K562 (cell line): ENCODE measurements around the gene GSKIP. TPM values are rescaled to one million over a fixed set of nuclear protein-coding genes. Genes with fewer than 3 reads are reported as not detected.
A peak's percentile ranks its signal among the peaks of the same experiment; 100 is the strongest.

Experiments
- ATF1 ChIP-seq, 2 experiments: fragments of 450-650 bp in 1 of 2; IDR thresholded peaks; 2 replicates each; pipeline ENCODE4 v1.6.1; 2016; ENCODE audit warnings: missing compliant biosample characterization in 1 of 2, missing genetic modification characterization in 1 of 2
- CBFB ChIP-seq: sonication (generic); formaldehyde crosslinking; IDR thresholded peaks from 2 replicates; pipeline ENCODE4 v1.4.0; 2020; ENCODE audit warnings: mild to moderate bottlenecking, missing genetic modification reagents
- CTBP1 ChIP-seq: fragments of 450-650 bp; IDR thresholded peaks from 2 replicates; pipeline ENCODE4 v1.6.1; 2016; ENCODE audit warnings: borderline replicate concordance
- EGR1 ChIP-seq: fragments of 450-650 bp; conservative IDR thresholded peaks from 2 replicates; pipeline ENCODE4 v1.6.1; 2017; ENCODE audit warnings: mild to moderate bottlenecking
- ESRRA ChIP-seq: fragments of 450-650 bp; IDR thresholded peaks from 2 replicates; pipeline ENCODE4 v1.6.1; 2014; ENCODE audit warnings: low read depth, mild to moderate bottlenecking, moderate library complexity, borderline replicate concordance
- JUND ChIP-seq, 2 experiments: IDR thresholded peaks; 2 replicates in 1 of 2; 3 replicates in 1 of 2; pipeline ENCODE4 v1.6.1; 2011; ENCODE audit warnings: borderline replicate concordance in 2 of 2, low read depth in 2 of 2, low read length in 2 of 2, improper control_type of control experiment in 1 of 2, missing biosample characterization in 1 of 2, missing genetic modification characterization in 1 of 2, missing genetic modification reagents in 1 of 2
- KHSRP ChIP-seq: fragments of 450-650 bp; IDR thresholded peaks from 2 replicates; pipeline ENCODE4 v1.6.1; 2017
- MYC ChIP-seq, 2 experiments: fragments of 250-450 bp in 1 of 2; sonication (Bioruptor Pico) in 1 of 2; IDR thresholded peaks; 2 replicates each; pipeline versions ENCODE4 v1.5.1 to v1.6.1; 2012 to 2021; ENCODE audit warnings: low read depth in 2 of 2, borderline replicate concordance in 1 of 2, improper control_type of control experiment in 1 of 2, low read length in 1 of 2, mild to moderate bottlenecking in 1 of 2, moderate library complexity in 1 of 2
- MYNN ChIP-seq, 2 experiments: sonication (generic); formaldehyde crosslinking in 1 of 2; IDR thresholded peaks; 2 replicates each; pipeline versions ENCODE4 v1.5.0 to v1.6.1; 2016 to 2020; ENCODE audit warnings: antibody characterized with exemption in 1 of 2, missing genetic modification reagents in 1 of 2
- PHF8 ChIP-seq: fragments of 200-600 bp; sonication (generic); IDR thresholded peaks from 2 replicates; pipeline ENCODE4 v1.6.1; 2012; ENCODE audit warnings: mixed run types, mild to moderate bottlenecking, inconsistent platforms, low read length, moderate library complexity, borderline replicate concordance
- SMARCC2 ChIP-seq: fragments of 450-650 bp; IDR thresholded peaks from 2 replicates; pipeline ENCODE4 v1.6.1; 2017; ENCODE audit warnings: antibody characterized with exemption, moderate library complexity, mild to moderate bottlenecking, low read depth
- SUPT5H ChIP-seq: fragments of 450-650 bp; IDR thresholded peaks from 2 replicates; pipeline ENCODE4 v1.6.1; 2016
- TRIM28 ChIP-seq: fragments of 450-650 bp; IDR thresholded peaks from 2 replicates; pipeline ENCODE4 v1.6.1; 2017
- VEZF1 ChIP-seq: fragments of 200-800 bp; sonication (Bioruptor generic); IDR thresholded peaks from 2 replicates; pipeline ENCODE4 v1.6.1; 2017; ENCODE audit warnings: missing genetic modification characterization, missing compliant biosample characterization
- ZNF165 ChIP-seq: fragments of 250-450 bp; sonication (Bioruptor Pico); IDR thresholded peaks from 2 replicates; pipeline ENCODE4 v1.4.0; 2020; ENCODE audit warnings: borderline replicate concordance
- ZNF174 ChIP-seq: fragments of 250-450 bp; sonication (Bioruptor Pico); IDR thresholded peaks from 2 replicates; pipeline ENCODE4 v1.4.0; 2020; ENCODE audit warnings: mild to moderate bottlenecking
- ZNF280B ChIP-seq: fragments of 250-450 bp; sonication (Bioruptor Pico); IDR thresholded peaks from 2 replicates; pipeline ENCODE4 v1.5.1; 2021; ENCODE audit warnings: mild to moderate bottlenecking
- polyA plus RNA-seq, 8 experiments: library from polyadenylated mRNA; depleted of rRNA in 4 of 8; stranded (reverse) in 5 of 8; unstranded in 3 of 8; fragments of >200 nt; fragmentation: Nextera tagmentation in 2 of 8; fragmentation: Illumina TruSeq in 1 of 8; extraction: Ambion mirVana in 2 of 8; extraction: Trizol in 1 of 8; gene quantifications; 2 replicates each; pipeline versions ENCODE4 v1.2.1 to v1.2.3, GENCODE V29; 2011 to 2014; ENCODE audit warnings: inconsistent platforms in 1 of 8, missing spikeins in 1 of 8
- total RNA-seq, 7 experiments: library from RNA; depleted of rRNA in 6 of 7; stranded (reverse); fragments of >200 nt in 6 of 7; fragmentation: Illumina TruSeq in 2 of 7; extraction: Trizol in 2 of 7; gene quantifications; 2 replicates each; pipeline versions ENCODE4 v1.2.1 to v1.2.3, GENCODE V29; 2011 to 2021; ENCODE audit warnings: low replicate concordance in 1 of 7
- TF ChIP-seq, protein P1 (sequence below): fragments of 250-450 bp; sonication (Bioruptor Pico); IDR thresholded peaks from 2 replicates; pipeline ENCODE4 v1.8.0; 2022; ENCODE audit warnings: moderate library complexity, mild to moderate bottlenecking, inconsistent platforms
- TF ChIP-seq, protein P2 (sequence below), 2 experiments: IDR thresholded peaks; 2 replicates each; pipeline ENCODE4 v1.6.1; 2012; ENCODE audit warnings: improper control_type of control experiment in 2 of 2, low read depth in 2 of 2, low read length in 2 of 2, borderline replicate concordance in 1 of 2

The GSKIP gene
- total and polyA plus RNA-seq, 9 of the 15 experiments (the other 6 are each of a cell fraction or from before 2014, with no cell fraction given), result 12.9 to 58.9 (median 22.2) TPM

DNA sequence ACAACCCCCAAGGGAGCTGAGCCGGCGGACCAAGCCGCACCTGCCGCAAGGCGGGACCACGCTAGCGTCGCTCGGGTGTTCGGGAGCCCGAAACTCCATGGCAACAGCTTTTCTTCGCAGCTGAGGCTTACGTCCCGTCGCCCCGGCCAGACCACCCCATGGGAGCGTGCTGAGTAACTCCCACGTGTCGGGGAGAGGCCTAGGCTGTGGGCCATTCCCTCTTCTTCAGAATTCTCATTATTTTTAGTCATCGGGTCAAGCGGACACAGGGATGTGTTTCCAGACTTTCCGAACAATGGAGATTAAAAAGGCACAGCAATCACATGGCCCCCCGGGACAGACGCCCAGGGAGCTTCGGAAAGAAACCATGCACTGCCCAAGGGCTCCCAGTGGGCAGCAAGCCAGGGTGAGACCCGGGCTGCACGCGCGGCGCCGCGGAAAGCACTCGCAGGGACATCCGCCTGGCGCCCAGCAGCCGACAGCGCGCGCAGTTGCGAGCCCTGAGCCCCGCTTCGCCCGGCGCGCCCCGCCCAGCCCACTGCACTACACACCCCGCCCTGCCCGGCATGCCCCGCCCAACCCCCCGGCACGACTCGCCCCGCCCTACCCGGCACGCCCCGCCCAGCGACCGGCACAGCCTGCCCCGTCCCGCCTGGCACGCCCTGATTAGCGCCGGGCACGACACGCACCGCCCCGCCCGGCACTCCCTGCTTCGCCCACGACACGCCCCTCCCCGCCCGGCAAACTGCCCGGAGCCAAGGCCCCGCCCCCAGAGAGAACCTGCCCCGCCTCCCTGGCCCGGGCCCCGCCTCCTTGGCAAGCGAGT is 28.2 kb downstream of the GSKIP start (continued):
- TF ChIP-seq ZNF165 (CRISPR knock-in tag) (no peak), TRIM28 (no peak), JUND (IDR thresholded peaks at IDR 0.05; ENCODE audit: borderline replicate concordance, low read depth, low read length) (no peak), JUND (tag; IDR thresholded peaks at IDR 0.05; ENCODE audit: borderline replicate concordance, low read depth, low read length) (no peak), KHSRP (no peak), PHF8 (peak; percentile 58; the same call in 1 of the 2 replicates), ZNF174 (no peak), SUPT5H (no peak; the same call in 1 of the 2 replicates), ATF1 (CRISPR knock-in tag; IDR thresholded peaks at IDR 0.05) (no peak), ATF1 (tag; IDR thresholded peaks at IDR 0.05) (0 out of 2 replicates have a peak, but pooled peaks have one; percentile 12), CTBP1 (no peak; the same call in 1 of the 2 replicates), CBFB (CRISPR knock-in tag) (no peak), MYNN (IDR thresholded peaks at IDR 0.05) (peak; percentile 75; the same call in 1 of the 2 replicates), MYNN (CRISPR knock-in tag; IDR thresholded peaks at IDR 0.05) (no peak), VEZF1 (peak; percentile 93), ESRRA (no peak), EGR1 (peak; percentile 36; the same call in 1 of the 2 replicates), ZNF280B (CRISPR knock-in tag) (no peak), MYC (IDR thresholded peaks at IDR 0.05; ENCODE audit: low read depth, low read length) (no peak; the same call in 1 of the 2 replicates), MYC (CRISPR knock-in tag; IDR thresholded peaks at IDR 0.05; ENCODE audit: borderline replicate concordance, low read depth) (no peak), SMARCC2 (no peak)
- TF ChIP-seq, protein P1, sequence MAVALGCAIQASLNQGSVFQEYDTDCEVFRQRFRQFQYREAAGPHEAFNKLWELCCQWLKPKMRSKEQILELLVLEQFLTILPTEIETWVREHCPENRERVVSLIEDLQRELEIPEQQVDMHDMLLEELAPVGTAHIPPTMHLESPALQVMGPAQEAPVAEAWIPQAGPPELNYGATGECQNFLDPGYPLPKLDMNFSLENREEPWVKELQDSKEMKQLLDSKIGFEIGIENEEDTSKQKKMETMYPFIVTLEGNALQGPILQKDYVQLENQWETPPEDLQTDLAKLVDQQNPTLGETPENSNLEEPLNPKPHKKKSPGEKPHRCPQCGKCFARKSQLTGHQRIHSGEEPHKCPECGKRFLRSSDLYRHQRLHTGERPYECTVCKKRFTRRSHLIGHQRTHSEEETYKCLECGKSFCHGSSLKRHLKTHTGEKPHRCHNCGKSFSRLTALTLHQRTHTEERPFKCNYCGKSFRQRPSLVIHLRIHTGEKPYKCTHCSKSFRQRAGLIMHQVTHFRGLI (CRISPR knock-in tag), result no peak
- TF ChIP-seq, protein P2, sequence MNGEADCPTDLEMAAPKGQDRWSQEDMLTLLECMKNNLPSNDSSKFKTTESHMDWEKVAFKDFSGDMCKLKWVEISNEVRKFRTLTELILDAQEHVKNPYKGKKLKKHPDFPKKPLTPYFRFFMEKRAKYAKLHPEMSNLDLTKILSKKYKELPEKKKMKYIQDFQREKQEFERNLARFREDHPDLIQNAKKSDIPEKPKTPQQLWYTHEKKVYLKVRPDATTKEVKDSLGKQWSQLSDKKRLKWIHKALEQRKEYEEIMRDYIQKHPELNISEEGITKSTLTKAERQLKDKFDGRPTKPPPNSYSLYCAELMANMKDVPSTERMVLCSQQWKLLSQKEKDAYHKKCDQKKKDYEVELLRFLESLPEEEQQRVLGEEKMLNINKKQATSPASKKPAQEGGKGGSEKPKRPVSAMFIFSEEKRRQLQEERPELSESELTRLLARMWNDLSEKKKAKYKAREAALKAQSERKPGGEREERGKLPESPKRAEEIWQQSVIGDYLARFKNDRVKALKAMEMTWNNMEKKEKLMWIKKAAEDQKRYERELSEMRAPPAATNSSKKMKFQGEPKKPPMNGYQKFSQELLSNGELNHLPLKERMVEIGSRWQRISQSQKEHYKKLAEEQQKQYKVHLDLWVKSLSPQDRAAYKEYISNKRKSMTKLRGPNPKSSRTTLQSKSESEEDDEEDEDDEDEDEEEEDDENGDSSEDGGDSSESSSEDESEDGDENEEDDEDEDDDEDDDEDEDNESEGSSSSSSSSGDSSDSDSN (IDR thresholded peaks at IDR 0.05; ENCODE audit: borderline replicate concordance in 1 of 2, low read depth in 2 of 2, low read length in 2 of 2), result no peak
